Activated T-helper 2 cell treated with anti-CD3 and anti-CD28 coated beads, Interferon-gamma antibody, Interleukin-2, Interleukin-4, amounts not matched to agents 10 μg/mL and 5 μg/mL and 100 μg/mL, durations not matched to agents 14 hours and 24 hours and 36 hours (primary cell): Measurements from ENCODE around the gene FAM170B. TPM values are rescaled to one million over a fixed set of nuclear protein-coding genes. Genes with fewer than 3 reads are reported as not detected.

ENCODE experiments used
- DNase-seq: peaks from one replicate; pipeline ENCODE4 v3.0.0; 2021; ENCODE audit warnings: low spot score
- H3K27ac Mint-ChIP-seq: one replicate; pipeline ENCODE4 v1.8.0; 2021; ENCODE audit warnings: mixed read lengths
- H3K27me3 Mint-ChIP-seq: one replicate; pipeline ENCODE4 v1.8.0; 2021; ENCODE audit warnings: low read depth, mixed read lengths
- H3K36me3 Mint-ChIP-seq: one replicate; pipeline ENCODE4 v1.8.0; 2021; ENCODE audit warnings: low read depth, mixed read lengths
- H3K4me1 Mint-ChIP-seq: one replicate; pipeline ENCODE4 v1.8.0; 2021; ENCODE audit warnings: low read depth, mixed read lengths
- H3K4me3 Mint-ChIP-seq: one replicate; pipeline ENCODE4 v1.8.0; 2021; ENCODE audit warnings: low read depth, mild to moderate bottlenecking, moderate library complexity, mixed read lengths
- H3K9me3 Mint-ChIP-seq: one replicate; pipeline ENCODE4 v1.8.0; 2021; ENCODE audit warnings: mixed read lengths
- intact Hi-C: fragments of 100-400 bp; cut with micrococcal nuclease; formaldehyde crosslinking; loops from one replicate; pipeline ENCODE4 v1.15.1; 2023
- total RNA-seq: library from RNA; stranded (reverse); gene quantifications from 2 replicates; pipeline ENCODE4 v1.2.3, GENCODE V29; 2022

FAM170B gene
- total RNA-seq, 1 donor from 2014 or later: not detected

DNA sequence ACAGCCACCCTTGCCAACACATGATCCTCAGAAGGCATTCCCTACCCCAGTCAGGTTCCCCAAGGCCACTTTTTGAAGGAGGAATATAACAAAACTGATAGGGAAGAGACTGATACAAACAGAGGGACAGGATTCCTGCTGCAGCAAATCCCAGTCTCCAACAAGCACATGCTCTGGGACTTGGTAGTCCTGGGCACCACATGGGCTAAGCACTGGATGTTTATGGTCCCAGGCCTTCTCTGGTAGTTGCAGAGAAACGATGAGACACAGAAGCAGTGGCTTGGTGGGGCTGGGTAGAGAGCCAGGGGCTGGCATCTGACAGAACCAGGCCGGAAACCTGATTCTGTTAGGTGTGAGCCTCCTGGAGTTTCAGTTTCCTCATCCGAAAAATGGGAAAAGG is 21.7 kb downstream of the FAM170B start:
- intact Hi-C loops: no loop called here
- Mint-ChIP-seq H3K27ac (no peak overlapping the region), H3K36me3 (no peaks in the 10 kb centered on the region), H3K27me3 (peaks cover 36% of the 10 kb centered on the region), H3K9me3 (no peaks in the 10 kb centered on the region), H3K4me1 (peaks cover 5% of the 10 kb centered on the region), H3K4me3 (no peak overlapping the region)
- no peak for DNase-seq

- Mint-ChIP-seq H3K27ac (no peak overlapping the region), H3K4me3 (no peak overlapping the region), H3K9me3 (no peaks in the 10 kb centered on the region), H3K27me3 (peaks cover 39% of the 10 kb centered on the region), H3K36me3 (no peaks in the 10 kb centered on the region), H3K4me1 (peaks cover 4% of the 10 kb centered on the region)
- intact Hi-C loops: no loop called here
- no peak for DNase-seq
Measured at GRCh38 chr10:49111320-49111698, 22.5 kb downstream of the FAM170B start.

DNA sequence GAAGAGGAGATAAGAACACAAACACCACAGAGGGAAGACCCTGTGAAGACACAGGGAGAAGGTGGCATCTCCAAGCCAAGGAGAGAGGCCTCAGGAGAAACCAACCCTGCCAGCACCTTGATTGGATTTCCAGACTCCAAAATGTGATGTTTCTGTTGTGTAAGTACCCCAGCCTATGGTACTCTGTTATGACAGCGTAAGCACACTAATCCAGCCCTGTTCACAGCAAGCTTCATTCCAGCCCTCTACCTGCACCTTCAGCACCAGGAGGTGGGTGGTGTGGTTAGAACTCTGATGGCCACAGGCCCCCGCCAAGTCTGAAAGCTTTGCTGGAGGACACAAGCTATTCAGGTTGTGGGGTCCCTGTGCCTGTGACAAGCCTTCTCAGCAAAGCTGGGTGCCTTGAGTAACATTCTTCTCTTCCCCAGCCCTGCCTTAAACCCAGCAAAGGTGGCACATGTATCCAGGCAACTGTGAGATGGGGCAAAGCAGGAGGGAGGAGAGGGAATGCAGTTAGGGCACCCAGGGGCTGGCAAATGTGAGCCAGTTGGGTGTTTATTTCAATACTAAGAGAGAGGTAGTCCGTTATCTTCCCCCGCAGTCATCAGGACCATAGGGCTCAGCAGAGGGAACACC is 23.0 kb downstream of the FAM170B start:
- no peak overlapping the region for H3K4me3 Mint-ChIP-seq
- intact Hi-C loops: no loop called here
- no peak overlapping the region for H3K27ac Mint-ChIP-seq

DNA sequence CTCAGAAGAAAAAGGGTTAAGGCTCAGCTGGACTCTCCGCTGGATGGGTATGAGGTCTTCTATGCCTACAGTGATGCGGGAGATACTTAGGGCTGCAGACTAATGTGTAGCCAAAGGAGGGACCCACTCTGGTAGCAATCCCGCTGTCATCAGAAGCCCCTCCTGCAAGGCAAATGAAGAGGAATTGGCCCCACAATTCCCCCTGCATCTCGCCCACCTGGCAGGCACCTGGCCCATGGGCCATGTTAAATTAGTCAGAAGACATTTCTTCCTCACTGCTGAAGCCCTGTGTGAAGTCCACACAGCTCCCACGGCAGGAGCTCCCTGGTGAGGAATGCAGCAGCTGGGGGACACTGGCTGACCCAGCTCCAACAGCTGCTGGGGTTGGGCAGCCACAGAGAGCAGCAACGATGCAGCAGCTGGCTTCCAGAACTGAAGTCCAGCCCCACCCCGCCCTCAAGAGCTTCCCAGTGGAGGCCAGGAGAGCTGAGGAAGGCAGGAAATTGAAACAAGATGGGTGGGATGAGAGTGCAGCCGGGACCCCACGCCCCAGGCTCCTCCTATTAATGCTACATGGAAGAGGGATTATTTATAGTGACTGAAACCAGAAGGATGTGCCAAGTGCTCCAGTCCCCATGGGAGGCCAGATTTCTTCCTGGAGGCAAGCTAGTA is 24.0 kb downstream of the FAM170B start:
- no peak overlapping the region for H3K4me3 Mint-ChIP-seq

More for the DNA sequence above, 23.0 kb downstream of the FAM170B start:
- peaks cover 35% of the 10 kb centered on the region for H3K27me3 Mint-ChIP-seq
- H3K36me3 Mint-ChIP-seq: no peaks in the 10 kb centered on the region
- DNase-seq: no peak
- H3K9me3 Mint-ChIP-seq: no peaks in the 10 kb centered on the region
- H3K4me1 Mint-ChIP-seq: no peaks in the 10 kb centered on the region

GRCh38 chr10:49108656-49109055 is 25.2 kb downstream of the FAM170B start:
- intact Hi-C loops: no loop called here
- peaks cover under 1% of the 10 kb centered on the region for H3K4me1 Mint-ChIP-seq
- H3K9me3 Mint-ChIP-seq: no peaks in the 10 kb centered on the region
- no peak overlapping the region for H3K27ac Mint-ChIP-seq
- no peaks in the 10 kb centered on the region for H3K36me3 Mint-ChIP-seq
- H3K4me3 Mint-ChIP-seq: no peak overlapping the region
- DNase-seq: no peak
- H3K27me3 Mint-ChIP-seq: peaks cover 33% of the 10 kb centered on the region

More for the DNA sequence above, 24.0 kb downstream of the FAM170B start:
- no peaks in the 10 kb centered on the region for H3K36me3 Mint-ChIP-seq
- peaks cover 41% of the 10 kb centered on the region for H3K27me3 Mint-ChIP-seq
- H3K27ac Mint-ChIP-seq: no peak overlapping the region
- DNase-seq: no peak
- no peaks in the 10 kb centered on the region for H3K9me3 Mint-ChIP-seq
- intact Hi-C loops: no loop called here
- H3K4me1 Mint-ChIP-seq: no peaks in the 10 kb centered on the region

DNA sequence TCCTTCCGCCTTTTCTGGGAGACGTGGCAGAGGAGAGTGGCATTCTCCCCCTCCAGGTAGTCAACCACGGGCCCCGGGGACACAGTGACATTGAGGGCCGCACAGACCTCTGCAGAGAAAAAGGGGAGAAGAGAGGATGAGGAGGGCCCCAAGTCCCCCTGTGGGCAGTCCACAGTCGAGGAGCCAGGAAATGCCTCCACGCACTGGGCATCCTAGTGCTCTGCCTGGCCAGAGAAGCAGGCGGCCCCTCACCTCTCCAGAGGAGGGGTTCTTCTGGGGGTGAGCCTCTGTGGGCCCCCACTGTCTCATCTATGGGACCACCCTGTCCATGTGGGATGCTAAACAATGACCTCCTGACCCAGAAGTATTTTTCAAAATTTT is 25.9 kb downstream of the FAM170B start:
- no peak for DNase-seq
- Mint-ChIP-seq H3K27ac (no peak overlapping the region), H3K36me3 (no peaks in the 10 kb centered on the region), H3K4me3 (no peak overlapping the region), H3K9me3 (no peaks in the 10 kb centered on the region), H3K27me3 (peaks cover 32% of the 10 kb centered on the region), H3K4me1 (peaks cover 5% of the 10 kb centered on the region)
- intact Hi-C loops: no loop called here

- Mint-ChIP-seq H3K27ac (no peak overlapping the region), H3K36me3 (no peaks in the 10 kb centered on the region), H3K9me3 (no peaks in the 10 kb centered on the region), H3K4me3 (no peak overlapping the region), H3K27me3 (peaks cover 28% of the 10 kb centered on the region), H3K4me1 (peaks cover 5% of the 10 kb centered on the region)
- intact Hi-C loops: no loop called here
- no peak for DNase-seq
Measured at GRCh38 chr10:49107111-49107886, 26.5 kb downstream of the FAM170B start.

DNA sequence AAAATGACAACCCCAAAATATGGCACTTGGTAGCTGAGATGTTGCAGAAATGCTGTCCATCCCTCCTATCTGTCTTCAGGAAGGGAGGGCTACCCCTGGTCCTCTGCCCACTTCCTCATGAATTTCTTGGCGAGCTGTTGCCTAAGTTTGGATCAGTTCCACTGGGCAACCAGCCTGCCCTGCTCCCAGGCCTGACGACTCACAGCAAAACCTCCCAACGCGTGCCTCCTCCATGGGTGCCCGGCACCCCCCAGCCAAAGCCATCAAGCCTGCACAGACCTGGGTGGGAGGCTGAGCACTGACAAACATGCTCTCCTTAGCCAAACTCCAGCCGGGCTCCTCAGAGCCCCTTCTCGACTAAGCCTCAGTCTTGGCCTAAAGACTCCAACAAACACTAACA is 27.4 kb downstream of the FAM170B start:
- H3K27ac Mint-ChIP-seq: no peak overlapping the region
- no peak overlapping the region for H3K4me3 Mint-ChIP-seq
- H3K27me3 Mint-ChIP-seq: peaks cover 26% of the 10 kb centered on the region
- H3K9me3 Mint-ChIP-seq: no peaks in the 10 kb centered on the region
- no peaks in the 10 kb centered on the region for H3K36me3 Mint-ChIP-seq
- intact Hi-C loops: no loop called here
- no peak for DNase-seq
- H3K4me1 Mint-ChIP-seq: peaks cover 5% of the 10 kb centered on the region

- peaks cover 5% of the 10 kb centered on the region for H3K4me1 Mint-ChIP-seq
- DNase-seq: no peak
- H3K27me3 Mint-ChIP-seq: peaks cover 29% of the 10 kb centered on the region
- no peaks in the 10 kb centered on the region for H3K9me3 Mint-ChIP-seq
- H3K4me3 Mint-ChIP-seq: no peak overlapping the region
- H3K27ac Mint-ChIP-seq: no peak overlapping the region
- intact Hi-C loops: no loop called here
- H3K36me3 Mint-ChIP-seq: no peaks in the 10 kb centered on the region
Measured at GRCh38 chr10:49105076-49105475, 28.7 kb downstream of the FAM170B start.

- intact Hi-C loops: no loop called here
- no peak for DNase-seq
- H3K4me3 Mint-ChIP-seq: no peak overlapping the region
- peaks cover 35% of the 10 kb centered on the region for H3K27me3 Mint-ChIP-seq
- no peaks in the 10 kb centered on the region for H3K9me3 Mint-ChIP-seq
- H3K36me3 Mint-ChIP-seq: no peaks in the 10 kb centered on the region
- no peak overlapping the region for H3K27ac Mint-ChIP-seq
- peaks cover 8% of the 10 kb centered on the region for H3K4me1 Mint-ChIP-seq
Measured at GRCh38 chr10:49104323-49104722, 29.5 kb downstream of the FAM170B start.

- DNase-seq: no peak
- H3K9me3 Mint-ChIP-seq: no peaks in the 10 kb centered on the region
- no peak overlapping the region for H3K27ac Mint-ChIP-seq
- H3K4me1 Mint-ChIP-seq: peaks cover 8% of the 10 kb centered on the region
- no peak overlapping the region for H3K4me3 Mint-ChIP-seq
- peaks cover 35% of the 10 kb centered on the region for H3K27me3 Mint-ChIP-seq
- intact Hi-C loops: no loop called here
- no peaks in the 10 kb centered on the region for H3K36me3 Mint-ChIP-seq
Measured at GRCh38 chr10:49103761-49104160, 30.1 kb downstream of the FAM170B start.

DNA sequence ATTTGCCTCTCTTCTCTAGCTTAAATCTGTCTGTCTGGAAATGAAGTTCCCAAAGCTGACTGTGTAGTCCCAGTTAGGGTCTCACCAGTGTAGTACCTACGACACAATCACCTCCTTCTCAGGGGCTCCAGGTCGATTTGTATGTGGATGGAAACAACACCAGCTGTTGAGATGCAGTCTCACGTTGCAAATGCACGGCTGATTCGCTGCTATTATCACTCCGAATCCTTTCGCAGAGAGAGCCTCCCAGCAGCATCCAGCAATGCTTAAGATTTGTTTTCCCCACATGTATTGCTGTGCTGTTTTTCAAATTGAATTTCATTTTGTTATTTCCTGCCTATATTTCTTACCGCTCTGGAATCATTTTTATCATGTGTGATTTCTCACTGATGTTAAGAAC is 34.8 kb downstream of the FAM170B start:
- peaks cover 8% of the 10 kb centered on the region for H3K4me1 Mint-ChIP-seq
- H3K9me3 Mint-ChIP-seq: no peaks in the 10 kb centered on the region
- H3K27me3 Mint-ChIP-seq: peaks cover 28% of the 10 kb centered on the region
- no peak overlapping the region for H3K4me3 Mint-ChIP-seq
- no peak overlapping the region for H3K27ac Mint-ChIP-seq
- H3K36me3 Mint-ChIP-seq: no peaks in the 10 kb centered on the region
- intact Hi-C loops: no loop called here
- no peak for DNase-seq

- no peak for DNase-seq
- H3K27ac Mint-ChIP-seq: no peak overlapping the region
- no peaks in the 10 kb centered on the region for H3K9me3 Mint-ChIP-seq
- H3K36me3 Mint-ChIP-seq: no peaks in the 10 kb centered on the region
- intact Hi-C loops: no loop called here
- H3K4me3 Mint-ChIP-seq: no peak overlapping the region
- H3K4me1 Mint-ChIP-seq: peaks cover 2% of the 10 kb centered on the region
- peaks cover 22% of the 10 kb centered on the region for H3K27me3 Mint-ChIP-seq
Measured at GRCh38 chr10:49096890-49097445, 36.9 kb downstream of the FAM170B start.
